GM10248 (cell line): ENCODE results near the gene PRICKLE3.

Experiments used
- CTCF ChIA-PET: fragments of 300-600 bp; sonication (Branson Sonifier 250); formaldehyde crosslinking; extraction: SDS; loops from one replicate; lab custom pipeline; 2021; ENCODE audit warnings: antibody characterized with exemption; lab: Yijun Ruan, JAX
- POLR2A ChIA-PET: fragments of 350-650 bp; sonication (Branson Sonifier 250); formaldehyde crosslinking; extraction: SDS; loops from one replicate; lab custom pipeline; 2020; ENCODE audit warnings: antibody characterized with exemption; lab: Yijun Ruan, JAX
- DNase-seq: peaks from one replicate; pipeline ENCODE4 v3.0.0; 2012; ENCODE audit errors: extremely low spot score
- TF ChIP-seq, protein P1 (sequence below): IDR thresholded peaks from 2 replicates; pipeline ENCODE4 v1.5.1; 2012; ENCODE audit warnings: mild to moderate bottlenecking, low read depth; ENCODE audit errors: extremely low read depth, missing control alignments, control extremely low read depth

Gene PRICKLE3, protein sequence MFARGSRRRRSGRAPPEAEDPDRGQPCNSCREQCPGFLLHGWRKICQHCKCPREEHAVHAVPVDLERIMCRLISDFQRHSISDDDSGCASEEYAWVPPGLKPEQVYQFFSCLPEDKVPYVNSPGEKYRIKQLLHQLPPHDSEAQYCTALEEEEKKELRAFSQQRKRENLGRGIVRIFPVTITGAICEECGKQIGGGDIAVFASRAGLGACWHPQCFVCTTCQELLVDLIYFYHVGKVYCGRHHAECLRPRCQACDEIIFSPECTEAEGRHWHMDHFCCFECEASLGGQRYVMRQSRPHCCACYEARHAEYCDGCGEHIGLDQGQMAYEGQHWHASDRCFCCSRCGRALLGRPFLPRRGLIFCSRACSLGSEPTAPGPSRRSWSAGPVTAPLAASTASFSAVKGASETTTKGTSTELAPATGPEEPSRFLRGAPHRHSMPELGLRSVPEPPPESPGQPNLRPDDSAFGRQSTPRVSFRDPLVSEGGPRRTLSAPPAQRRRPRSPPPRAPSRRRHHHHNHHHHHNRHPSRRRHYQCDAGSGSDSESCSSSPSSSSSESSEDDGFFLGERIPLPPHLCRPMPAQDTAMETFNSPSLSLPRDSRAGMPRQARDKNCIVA

DNA sequence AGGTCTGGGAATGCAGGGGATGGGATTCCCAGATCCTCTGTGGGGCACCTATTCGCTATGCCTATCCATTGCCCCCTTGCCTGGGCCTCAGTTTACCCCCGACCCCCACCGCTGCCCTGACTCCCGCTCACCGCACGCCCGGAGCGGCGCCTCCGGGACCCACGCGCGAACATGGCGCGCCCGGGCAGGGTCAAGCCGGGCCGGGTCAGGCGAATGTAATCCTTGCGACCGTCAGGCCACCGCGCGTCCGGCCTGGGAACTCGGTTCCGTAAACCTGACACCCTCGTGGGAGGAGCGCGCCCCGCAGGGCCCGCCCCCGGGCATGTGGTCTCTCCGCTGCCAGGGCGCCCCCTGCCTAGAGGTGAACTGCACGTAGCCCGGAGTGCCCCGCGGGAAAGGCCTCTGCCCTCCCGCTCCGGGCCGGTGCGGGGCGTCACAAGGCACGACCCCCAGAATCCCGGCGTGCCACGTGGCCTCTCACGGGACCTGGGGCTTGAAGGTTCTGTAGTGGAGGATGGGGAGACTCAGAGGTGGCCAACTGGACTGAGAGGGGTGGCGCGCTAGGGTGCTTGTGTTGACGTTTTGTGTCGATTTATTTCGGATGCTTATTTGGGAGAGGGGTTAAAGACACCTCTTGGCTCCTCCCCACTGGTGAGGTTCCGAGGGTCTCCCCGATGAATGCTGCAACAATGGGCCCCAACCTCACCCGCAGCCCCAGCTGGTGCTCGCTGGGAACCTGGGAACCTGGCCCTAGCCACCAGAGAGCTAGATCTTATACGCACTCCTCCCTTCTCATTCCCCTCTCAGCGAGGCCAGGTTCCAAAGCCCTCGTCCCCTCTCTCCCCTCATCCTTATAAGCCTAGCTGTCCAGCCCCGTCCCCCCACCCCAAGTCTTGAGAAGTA lies at the start of gene PRICKLE3:
Gene PRICKLE3, minus strand, starts transcription at position 249 of the 903 bp plus-strand sequence. Its CDS starts 76 bp downstream, at position 173.
- peak; percentile 82 for DNase-seq
- TF ChIP-seq, protein P1, sequence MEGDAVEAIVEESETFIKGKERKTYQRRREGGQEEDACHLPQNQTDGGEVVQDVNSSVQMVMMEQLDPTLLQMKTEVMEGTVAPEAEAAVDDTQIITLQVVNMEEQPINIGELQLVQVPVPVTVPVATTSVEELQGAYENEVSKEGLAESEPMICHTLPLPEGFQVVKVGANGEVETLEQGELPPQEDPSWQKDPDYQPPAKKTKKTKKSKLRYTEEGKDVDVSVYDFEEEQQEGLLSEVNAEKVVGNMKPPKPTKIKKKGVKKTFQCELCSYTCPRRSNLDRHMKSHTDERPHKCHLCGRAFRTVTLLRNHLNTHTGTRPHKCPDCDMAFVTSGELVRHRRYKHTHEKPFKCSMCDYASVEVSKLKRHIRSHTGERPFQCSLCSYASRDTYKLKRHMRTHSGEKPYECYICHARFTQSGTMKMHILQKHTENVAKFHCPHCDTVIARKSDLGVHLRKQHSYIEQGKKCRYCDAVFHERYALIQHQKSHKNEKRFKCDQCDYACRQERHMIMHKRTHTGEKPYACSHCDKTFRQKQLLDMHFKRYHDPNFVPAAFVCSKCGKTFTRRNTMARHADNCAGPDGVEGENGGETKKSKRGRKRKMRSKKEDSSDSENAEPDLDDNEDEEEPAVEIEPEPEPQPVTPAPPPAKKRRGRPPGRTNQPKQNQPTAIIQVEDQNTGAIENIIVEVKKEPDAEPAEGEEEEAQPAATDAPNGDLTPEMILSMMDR = peak; percentile 55
- POLR2A ChIA-PET = no interaction called here
- CTCF ChIA-PET = interaction anchor here (1.1 kb wide), 1 partner anchor 11 kb away, joined by 3 read pairs; no protein-coding TSS in a partner anchor

DNA sequence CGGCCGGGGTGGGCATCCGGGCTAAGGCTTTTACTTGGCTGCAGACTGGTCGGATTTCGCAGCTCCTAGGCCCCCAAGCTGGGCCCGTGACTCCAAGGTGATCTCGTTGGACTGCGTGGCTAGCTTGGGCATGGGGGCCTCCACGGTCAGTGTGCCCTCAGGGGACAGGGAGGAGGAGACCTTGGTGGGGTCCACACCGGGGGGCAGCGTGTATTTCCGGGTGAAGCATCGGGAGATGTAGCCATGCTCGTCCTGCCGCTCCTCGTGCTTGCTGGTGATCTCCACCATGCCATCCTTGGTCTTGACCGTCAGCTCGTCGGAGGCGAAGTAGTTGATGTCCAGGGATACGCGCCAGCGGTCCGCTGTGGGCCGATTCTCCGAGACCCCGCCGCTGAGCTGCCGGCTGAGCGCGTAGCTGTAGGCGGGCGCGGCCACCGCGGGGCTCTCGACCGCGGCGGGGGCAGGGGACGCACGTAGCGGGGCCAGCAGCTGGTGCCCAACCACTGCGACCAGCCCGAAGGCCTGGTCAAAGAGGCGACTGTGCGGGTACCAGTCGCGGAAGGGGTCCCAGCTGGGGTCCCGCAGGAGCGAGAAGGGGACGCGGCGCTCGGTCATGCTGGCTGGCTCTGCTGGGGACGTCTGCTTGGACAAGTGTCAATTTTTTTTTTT lies 47.8 kb upstream of the PRICKLE3 start:
- ChIA-PET POLR2A (no interaction called here), CTCF (no interaction called here)
- TF ChIP-seq, protein P1 = no peak
- no peak for DNase-seq

DNA sequence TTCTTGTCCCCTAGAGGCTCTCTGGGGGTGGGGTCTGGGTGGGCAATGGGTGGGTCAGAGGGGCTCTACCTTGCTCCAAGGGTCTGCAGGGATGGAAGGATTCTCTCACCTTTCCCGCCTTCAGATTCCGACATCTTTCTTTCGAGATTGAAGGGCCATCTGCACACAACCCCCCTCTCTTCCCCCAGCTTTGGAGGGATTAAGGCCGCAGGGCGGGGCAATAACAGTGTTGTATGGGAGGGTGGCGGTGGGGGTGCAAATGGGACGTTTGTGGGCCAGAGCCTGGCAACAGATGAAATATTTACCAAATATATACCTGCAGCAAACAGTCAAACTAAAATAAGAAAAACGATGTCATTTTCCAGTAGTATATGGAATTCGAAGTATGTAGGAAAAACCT lies 47.0 kb upstream of the PRICKLE3 start, which contains the start of gene CACNA1F:
Gene CACNA1F, minus strand, starts transcription at position 165 of the 400 bp plus-strand sequence. Its CDS starts 31 bp downstream, at position 134.
- ChIA-PET CTCF (no interaction called here), POLR2A (no interaction called here)
- TF ChIP-seq, protein P1 = no peak
- DNase-seq = no peak

DNA sequence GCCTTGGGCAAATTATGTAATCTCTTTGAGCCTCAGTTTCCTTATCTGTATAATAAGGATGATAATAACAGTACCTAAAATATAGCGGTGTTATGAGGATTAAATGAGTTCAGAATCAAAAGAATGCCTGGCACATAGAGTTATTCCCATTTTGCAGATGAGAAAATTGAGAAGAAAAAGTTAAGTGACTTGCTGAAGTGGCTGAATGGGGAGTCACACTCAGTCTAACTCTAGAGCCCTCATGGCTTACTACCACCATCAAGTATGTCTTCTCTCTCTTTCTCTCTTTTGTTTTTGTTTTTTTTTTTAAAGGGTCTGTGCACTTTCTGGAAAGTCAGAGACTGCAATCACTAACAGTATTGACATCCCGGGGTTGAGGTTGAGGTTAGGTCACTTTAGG lies 46.4 kb upstream of the PRICKLE3 start:
- TF ChIP-seq, protein P1 = no peak
- DNase-seq = no peak
- ChIA-PET POLR2A (interaction anchor here (0.6 kb wide), 1 partner anchor 626 kb away, joined by 5 read pairs; no protein-coding TSS in a partner anchor), CTCF (interaction anchor here (1.0 kb wide), 1 partner anchor 40 kb away, joined by 4 read pairs; no protein-coding TSS in a partner anchor)

DNA sequence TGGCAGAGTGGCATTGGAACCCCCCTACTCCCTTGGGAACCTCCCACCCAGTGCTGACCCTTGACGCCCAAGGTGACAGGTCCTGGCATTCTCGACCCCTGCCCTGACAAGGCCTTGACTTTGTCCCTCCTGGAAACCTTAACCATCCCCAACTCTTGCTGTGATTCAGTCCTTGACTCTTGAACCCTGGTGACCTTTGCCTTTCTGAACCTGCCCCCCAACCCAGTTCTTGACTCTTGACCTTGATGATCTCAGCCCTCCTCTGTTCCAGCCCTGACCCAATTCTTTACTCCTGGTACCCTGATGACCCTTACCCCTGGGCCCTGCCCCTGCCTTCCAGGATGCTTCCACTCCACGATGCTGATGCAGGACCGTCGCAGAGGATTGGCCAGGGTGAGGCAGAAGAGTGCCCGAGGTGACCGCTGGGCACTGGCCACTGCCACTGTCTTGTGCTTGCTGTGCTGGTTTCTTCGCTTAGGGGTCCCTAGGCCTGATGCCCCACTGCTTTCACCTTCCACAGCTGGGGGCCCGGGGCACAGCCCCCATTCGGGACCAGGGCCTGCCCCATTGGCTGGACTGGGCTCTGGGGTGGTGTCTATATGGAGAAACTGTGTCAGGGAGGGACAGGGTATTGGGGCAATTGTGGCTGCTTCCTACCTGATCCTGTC lies 45.3 kb upstream of the PRICKLE3 start:
- ChIA-PET POLR2A (interaction anchor here (0.6 kb wide), 1 partner anchor 625 kb away, joined by 5 read pairs; no protein-coding TSS in a partner anchor), CTCF (interaction anchor here (1.0 kb wide), 1 partner anchor 39 kb away, joined by 4 read pairs; no protein-coding TSS in a partner anchor)

More for the DNA sequence above, 45.3 kb upstream of the PRICKLE3 start:
- TF ChIP-seq, protein P1 = no peak
- DNase-seq = no peak
